Measurements from ENCODE around the gene ASNSD1.
"Not testable (repeated sequence)": the region's sequence is repeated elsewhere in the genome, so short reads cannot be mapped to it uniquely, and the experiment has no call there.

Gene ASNSD1

GRCh38 chr2:189646521-189646920, 14.7 kb upstream of the ASNSD1 start:
- no peak for DNase-seq (ENCODE audit: low read depth in 2 of 2)

- no peak for DNase-seq (ENCODE audit: low read depth in 2 of 2)
Observed at GRCh38 chr2:189648846-189649509, 12.3 kb upstream of the ASNSD1 start.

GRCh38 chr2:189651284-189651683, 10.0 kb upstream of the ASNSD1 start:
- no peak for DNase-seq (ENCODE audit: low read depth in 2 of 2)

- not testable (repeated sequence) for DNase-seq (ENCODE audit: low read depth in 2 of 2)
Observed at GRCh38 chr2:189653464-189653863, 7.8 kb upstream of the ASNSD1 start.

GRCh38 chr2:189654641-189655040, 6.6 kb upstream of the ASNSD1 start:
- DNase-seq (ENCODE audit: low read depth in 2 of 2) = no peak

GRCh38 chr2:189657867-189658266, 3.4 kb upstream of the ASNSD1 start:
- no peak for DNase-seq (ENCODE audit: low read depth in 2 of 2)

- DNase-seq (ENCODE audit: low read depth in 2 of 2) = no peak
Observed at GRCh38 chr2:189658306-189659212, 2.7 kb upstream of the ASNSD1 start.

GRCh38 chr2:189659734-189660133, 1.5 kb upstream of the ASNSD1 start:
- DNase-seq (ENCODE audit: low read depth in 2 of 2) = no peak

GRCh38 chr2:189660803-189661147, 484 bp upstream of the ASNSD1 start:
- no peak for DNase-seq (ENCODE audit: low read depth in 2 of 2)

- no peak for DNase-seq (ENCODE audit: low read depth in 2 of 2)
Observed at GRCh38 chr2:189661957-189662321, 680 bp downstream of the ASNSD1 start.

GRCh38 chr2:189662669-189663226, 1.5 kb downstream of the ASNSD1 start:
- no peak for DNase-seq (ENCODE audit: low read depth in 2 of 2)

GRCh38 chr2:189663319-189663718, 2.1 kb downstream of the ASNSD1 start:
- DNase-seq (ENCODE audit: low read depth in 2 of 2) = not testable (repeated sequence)

GRCh38 chr2:189669913-189670312, 8.7 kb downstream of the ASNSD1 start:
- no peak for DNase-seq (ENCODE audit: low read depth in 2 of 2)

- no peak for DNase-seq (ENCODE audit: low read depth in 2 of 2)
Observed at GRCh38 chr2:189673661-189674373, 12.6 kb downstream of the ASNSD1 start.

- peak; percentile 64 to 72 for DNase-seq (ENCODE audit: low read depth in 2 of 2)
Observed at GRCh38 chr2:189674374-189675112, 13.3 kb downstream of the ASNSD1 start, which contains the start of gene ANKAR. TSS of gene ANKAR (plus strand) at chr2:189674670. CDS start at chr2:189676491, 1,821 bp downstream.

GRCh38 chr2:189676471-189676870, 15.2 kb downstream of the ASNSD1 start:
- no peak for DNase-seq (ENCODE audit: low read depth in 2 of 2)

- DNase-seq (ENCODE audit: low read depth in 2 of 2) = no peak
Observed at GRCh38 chr2:189679226-189679625, 18.0 kb downstream of the ASNSD1 start.

GRCh38 chr2:189681203-189681602, 19.9 kb downstream of the ASNSD1 start:
- no peak for DNase-seq (ENCODE audit: low read depth in 2 of 2)

- no peak for DNase-seq (ENCODE audit: low read depth in 2 of 2)
Observed at GRCh38 chr2:189681903-189682302, 20.6 kb downstream of the ASNSD1 start.

- no peak for DNase-seq (ENCODE audit: low read depth in 2 of 2)
Observed at GRCh38 chr2:189683348-189683747, 22.1 kb downstream of the ASNSD1 start.

GRCh38 chr2:189684811-189685210, 23.6 kb downstream of the ASNSD1 start:
- no peak for DNase-seq (ENCODE audit: low read depth in 2 of 2)

All from fibroblast of skin of left biceps (primary cell).